GM21786 (cell line): ENCODE measurements around the gene LDLRAD4.

Source experiments
- ATAC-seq: cut with Tn5 transposase; IDR thresholded peaks from one replicate; pipeline ENCODE4 v1.9.1; 2021; ENCODE audit not compliant: unreplicated experiment

The LDLRAD4 gene

DNA sequence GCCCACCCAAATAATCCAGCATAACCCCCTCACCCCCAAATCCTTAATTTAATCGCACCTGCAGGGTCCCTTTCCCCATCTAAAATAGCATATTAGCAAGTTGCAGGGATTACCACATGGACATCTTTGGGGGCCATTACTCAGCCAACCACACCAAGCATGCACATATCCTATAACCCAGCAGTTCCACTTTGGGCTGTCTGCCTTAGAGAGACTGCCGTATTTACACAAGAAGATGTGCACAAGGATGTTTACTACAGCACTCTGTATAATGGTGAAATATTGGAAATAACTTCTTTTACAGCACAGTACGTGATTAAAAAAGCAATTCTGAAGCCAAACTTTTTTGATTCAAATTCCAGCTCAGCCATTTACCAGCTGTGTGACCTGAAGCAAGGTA is 17.3 kb upstream of the LDLRAD4 start:
- no peak for ATAC-seq

GRCh38 chr18:13202571-13202970 is 16.0 kb upstream of the LDLRAD4 start:
- ATAC-seq, result no peak

DNA sequence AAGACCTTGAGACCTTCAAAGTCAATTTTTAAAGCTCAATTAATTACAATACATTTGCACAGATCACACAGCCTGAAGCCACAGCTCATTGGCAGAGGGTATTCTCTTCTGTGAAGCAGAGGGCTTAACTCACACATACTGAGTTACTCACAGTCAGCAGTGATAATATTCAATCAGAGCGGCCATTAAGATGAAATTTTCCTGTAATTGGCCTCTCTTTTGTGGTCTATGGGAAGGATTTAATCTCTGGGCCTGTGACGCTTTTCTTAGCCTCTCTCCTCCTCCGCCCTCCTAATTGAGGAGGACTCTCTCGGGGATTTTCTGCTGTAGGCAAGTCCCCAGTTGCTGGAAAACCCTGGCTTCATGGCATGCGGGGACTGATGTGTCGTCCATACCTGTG is 12.3 kb upstream of the LDLRAD4 start:
- ATAC-seq, result no peak

DNA sequence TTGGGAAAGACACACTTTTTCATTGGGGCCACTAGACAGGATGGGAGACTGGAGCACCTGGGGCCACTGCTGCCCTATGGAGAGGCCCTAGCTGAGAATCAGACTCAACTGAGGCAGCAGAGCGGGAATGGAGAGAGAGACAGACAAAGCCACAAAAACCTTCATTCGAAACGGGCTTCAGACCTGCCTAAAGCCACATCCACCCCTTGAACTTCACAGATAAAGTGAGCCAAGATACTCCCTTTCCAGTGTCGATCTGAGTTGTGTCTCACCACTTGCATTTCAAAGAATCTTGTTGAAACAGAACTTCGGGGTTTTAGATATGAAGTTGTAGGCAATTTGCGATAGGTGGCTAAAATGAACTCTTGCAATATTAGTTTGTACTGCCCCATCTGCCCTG is 11.3 kb upstream of the LDLRAD4 start:
- no peak for ATAC-seq

DNA sequence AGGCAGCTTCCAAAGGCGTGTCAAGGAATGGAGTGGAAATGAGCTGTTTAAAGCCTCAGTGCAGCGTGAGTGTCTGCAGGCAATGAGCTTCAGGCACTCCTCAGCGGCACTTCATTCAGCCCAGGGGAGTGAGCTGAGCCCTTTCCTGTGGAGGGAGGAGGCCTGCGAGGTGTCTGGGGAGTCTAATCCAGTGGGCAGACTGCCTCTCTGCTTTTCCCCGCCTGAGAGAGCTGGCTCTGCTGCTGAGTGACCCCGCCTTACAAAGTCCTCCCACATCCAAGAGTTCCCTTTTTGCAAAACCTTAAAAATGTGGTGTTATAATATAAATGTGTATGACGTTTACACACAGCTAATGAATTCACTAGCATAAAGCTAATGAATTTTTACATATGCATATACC is 7.0 kb upstream of the LDLRAD4 start:
- no peak for ATAC-seq

- ATAC-seq, result no peak
Measured at GRCh38 chr18:13213036-13213795, 5.3 kb upstream of the LDLRAD4 start.

DNA sequence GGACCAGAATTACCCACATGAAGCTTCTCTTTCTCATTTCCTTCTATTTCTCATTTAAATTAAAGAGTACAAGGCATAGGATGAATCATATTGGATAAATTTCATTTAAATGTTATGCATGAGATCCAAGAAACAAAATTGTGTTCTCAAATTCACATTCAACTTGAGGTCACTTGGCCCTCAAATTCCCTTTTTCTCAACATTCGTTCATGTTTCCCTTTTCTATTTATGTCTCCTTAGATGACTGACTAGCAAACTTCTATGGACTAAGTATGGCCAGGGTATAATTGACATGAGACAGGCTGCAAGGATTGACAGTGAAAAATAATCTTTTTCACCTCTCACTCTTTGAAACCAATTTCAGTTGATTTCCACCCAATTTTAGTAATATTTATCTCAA is 4.0 kb upstream of the LDLRAD4 start:
- no peak for ATAC-seq

GRCh38 chr18:13216092-13216582 is 2.4 kb upstream of the LDLRAD4 start:
- ATAC-seq, result no peak

GRCh38 chr18:13216711-13217465 is 1.7 kb upstream of the LDLRAD4 start:
- peak; percentile 21 for ATAC-seq

- ATAC-seq, result peak; percentile 44
Measured at GRCh38 chr18:13217466-13217961, 1.0 kb upstream of the LDLRAD4 start.

DNA sequence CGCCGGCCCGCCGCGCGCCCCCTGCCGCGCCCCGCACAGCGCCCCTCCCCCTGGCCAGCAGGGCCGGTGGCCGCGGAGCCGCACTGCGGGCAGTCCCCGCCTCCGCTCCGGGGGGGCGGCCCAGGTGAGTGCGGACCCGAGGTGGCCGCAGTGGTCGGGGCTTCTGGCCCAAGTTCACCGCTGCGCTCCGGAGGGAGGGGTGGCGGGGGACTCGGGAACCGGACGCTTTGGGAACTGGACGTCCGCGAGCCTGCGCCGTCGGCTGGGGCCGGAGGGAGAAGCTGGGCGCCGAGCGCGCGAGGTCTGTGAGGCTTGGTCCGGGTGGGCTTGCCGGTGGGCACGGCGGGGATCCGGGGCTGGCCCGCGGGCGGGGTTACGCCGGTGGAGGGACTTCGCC is 591 bp upstream of the LDLRAD4 start:
- ATAC-seq, result no peak

- no peak for ATAC-seq
Measured at GRCh38 chr18:13218997-13219396, 437 bp downstream of the LDLRAD4 start.

GRCh38 chr18:13219593-13220159 is 1.1 kb downstream of the LDLRAD4 start:
- ATAC-seq, result no peak

- ATAC-seq, result no peak
Measured at GRCh38 chr18:13220361-13220991, 1.9 kb downstream of the LDLRAD4 start.

GRCh38 chr18:13221869-13222855 is 3.6 kb downstream of the LDLRAD4 start:
- no peak for ATAC-seq

- ATAC-seq, result no peak
Measured at GRCh38 chr18:13222856-13223281, 4.3 kb downstream of the LDLRAD4 start.

GRCh38 chr18:13223311-13224143 is 5.0 kb downstream of the LDLRAD4 start:
- ATAC-seq, result no peak

GRCh38 chr18:13225261-13225660 is 6.7 kb downstream of the LDLRAD4 start:
- ATAC-seq, result no peak

- ATAC-seq, result no peak
Measured at GRCh38 chr18:13226533-13227144, 8.1 kb downstream of the LDLRAD4 start.
